Endothelial cell of umbilical vein (primary cell): ENCODE measurements around the gene MALSU1.

ENCODE experiments used
- EZH2 ChIP-seq: IDR thresholded peaks from 2 replicates; pipeline ENCODE4 v1.6.1; 2012; ENCODE audit warnings: borderline replicate concordance, low read depth, mild to moderate bottlenecking, moderate library complexity, low read length, inconsistent platforms; ENCODE audit not compliant: severe bottlenecking
- FOS ChIP-seq: IDR thresholded peaks from 2 replicates; pipeline ENCODE4 v1.6.1; 2011; ENCODE audit warnings: mild to moderate bottlenecking, low read length, moderate library complexity, borderline replicate concordance; ENCODE audit not compliant: insufficient read depth
- GATA2 ChIP-seq: IDR thresholded peaks from 2 replicates; pipeline ENCODE4 v1.7.0; 2011; ENCODE audit warnings: low read depth, mild to moderate bottlenecking, moderate library complexity, mixed read lengths, low read length; ENCODE audit not compliant: insufficient read length, insufficient read depth
- JUN ChIP-seq: IDR thresholded peaks from 2 replicates; pipeline ENCODE4 v1.6.1; 2011; ENCODE audit warnings: borderline replicate concordance, low read depth; ENCODE audit not compliant: insufficient read length, insufficient read depth
- MYC ChIP-seq: IDR thresholded peaks from one replicate; pipeline ENCODE4 v1.6.1; 2011; ENCODE audit warnings: mild to moderate bottlenecking, low read depth, low read length
- POLR2A ChIP-seq: IDR thresholded peaks from 2 replicates; pipeline ENCODE4 v1.6.1; 2012; ENCODE audit warnings: low read depth, mild to moderate bottlenecking, control low read depth, low read length
- POLR2AphosphoS5 ChIP-seq: IDR thresholded peaks from 2 replicates; pipeline ENCODE4 v1.6.1; 2012; ENCODE audit warnings: low read depth, mild to moderate bottlenecking, control low read depth, low read length, moderate library complexity; ENCODE audit not compliant: insufficient read depth
- TF ChIP-seq, protein P1 (sequence below), 2 donors: IDR thresholded peaks; 1 replicate in 1 of 2; 2 replicates in 1 of 2; pipeline ENCODE4 v1.5.1; 2011; ENCODE audit warnings: low read length in 2 of 2, mild to moderate bottlenecking in 2 of 2, moderate library complexity in 2 of 2, control low read depth in 1 of 2, inconsistent platforms in 1 of 2, low read depth in 1 of 2; ENCODE audit not compliant: insufficient read depth in 1 of 2; ENCODE audit errors: extremely low read depth in 1 of 2
- TF ChIP-seq, protein P2 (sequence below): IDR thresholded peaks from 2 replicates; pipeline ENCODE4 v1.6.1; 2011; ENCODE audit not compliant: insufficient read depth, insufficient read length

DNA sequence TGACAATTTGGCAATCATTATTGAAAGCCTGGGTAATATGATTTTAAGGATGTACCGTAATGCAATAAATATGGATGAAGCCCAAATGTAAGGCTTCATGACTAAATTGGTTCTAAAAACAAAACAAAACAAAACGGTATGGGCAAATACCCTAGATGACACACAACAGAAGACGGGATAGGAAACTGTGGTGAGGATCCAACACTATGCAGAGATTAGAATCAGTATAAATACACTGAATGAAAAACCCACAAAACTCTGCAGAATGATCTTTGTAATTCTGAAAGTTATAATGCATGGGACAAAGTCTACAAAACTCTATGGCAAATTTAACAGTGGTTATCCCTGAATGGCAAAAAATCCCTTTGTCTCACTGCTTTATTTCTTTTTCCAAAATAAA is 57.6 kb downstream of the MALSU1 start:
- TF ChIP-seq, protein P1, sequence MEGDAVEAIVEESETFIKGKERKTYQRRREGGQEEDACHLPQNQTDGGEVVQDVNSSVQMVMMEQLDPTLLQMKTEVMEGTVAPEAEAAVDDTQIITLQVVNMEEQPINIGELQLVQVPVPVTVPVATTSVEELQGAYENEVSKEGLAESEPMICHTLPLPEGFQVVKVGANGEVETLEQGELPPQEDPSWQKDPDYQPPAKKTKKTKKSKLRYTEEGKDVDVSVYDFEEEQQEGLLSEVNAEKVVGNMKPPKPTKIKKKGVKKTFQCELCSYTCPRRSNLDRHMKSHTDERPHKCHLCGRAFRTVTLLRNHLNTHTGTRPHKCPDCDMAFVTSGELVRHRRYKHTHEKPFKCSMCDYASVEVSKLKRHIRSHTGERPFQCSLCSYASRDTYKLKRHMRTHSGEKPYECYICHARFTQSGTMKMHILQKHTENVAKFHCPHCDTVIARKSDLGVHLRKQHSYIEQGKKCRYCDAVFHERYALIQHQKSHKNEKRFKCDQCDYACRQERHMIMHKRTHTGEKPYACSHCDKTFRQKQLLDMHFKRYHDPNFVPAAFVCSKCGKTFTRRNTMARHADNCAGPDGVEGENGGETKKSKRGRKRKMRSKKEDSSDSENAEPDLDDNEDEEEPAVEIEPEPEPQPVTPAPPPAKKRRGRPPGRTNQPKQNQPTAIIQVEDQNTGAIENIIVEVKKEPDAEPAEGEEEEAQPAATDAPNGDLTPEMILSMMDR (IDR thresholded peaks at IDR 0.05; ENCODE audit: extremely low read depth in 1 of 2, insufficient read depth in 1 of 2, low read depth in 1 of 2, low read length in 2 of 2): no peak
- TF ChIP-seq JUN (no peak), POLR2A (no peak), MYC (no peak), POLR2AphosphoS5 (peak; percentile 33), EZH2 (no peak), FOS (peak; percentile 18), GATA2 (no peak)
- TF ChIP-seq, protein P2, sequence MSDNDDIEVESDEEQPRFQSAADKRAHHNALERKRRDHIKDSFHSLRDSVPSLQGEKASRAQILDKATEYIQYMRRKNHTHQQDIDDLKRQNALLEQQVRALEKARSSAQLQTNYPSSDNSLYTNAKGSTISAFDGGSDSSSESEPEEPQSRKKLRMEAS: no peak
